IMR-90 (cell line): Measurements from ENCODE around the gene AFTPH. TPM values are rescaled to one million over a fixed set of nuclear protein-coding genes. Genes with fewer than 3 reads are reported as not detected.

ENCODE experiments used
- ATAC-seq: fragments of 200-7000 bp; cut with Tn5 transposase; 2 replicates; pipeline ENCODE4 v1.9.1; 2020; ENCODE audit warnings: low read depth, mild to moderate bottlenecking, moderate library complexity
- BruUV-seq: library from RNA; stranded (reverse); fragments of 400-500 nt; replicated peaks from 2 replicates; lab custom pipeline; 2021; lab: Mats Ljungman, UMichigan
- CTCF ChIA-PET: fragments of 300-600 bp; formaldehyde crosslinking; extraction: SDS; loops from one replicate; lab custom pipeline; 2021; ENCODE audit warnings: antibody characterized with exemption; lab: Yijun Ruan, JAX
- POLR2A ChIA-PET: fragments of 300-600 bp; sonication (Branson Sonifier 250); formaldehyde crosslinking; loops from one replicate; lab custom pipeline; 2022; ENCODE audit warnings: antibody characterized with exemption; ENCODE audit not compliant: unreplicated experiment; lab: Charles Lee
- DNase-seq: peaks from one replicate; pipeline ENCODE4 v3.0.0; 2013
- H2AFZ ChIP-seq: replicated peaks from 2 replicates; pipeline ENCODE3; 2013; ENCODE audit warnings: low read length, mild to moderate bottlenecking; ENCODE audit not compliant: poor library complexity
- H2AK5ac ChIP-seq: 2 replicates; pipeline ENCODE4 v1.6.1; 2013; ENCODE audit warnings: low read depth, low read length, inconsistent platforms
- H2AK9ac ChIP-seq: replicated peaks from 2 replicates; pipeline ENCODE3; 2013; ENCODE audit warnings: mild to moderate bottlenecking, low read depth, low read length, moderate library complexity; ENCODE audit not compliant: poor library complexity
- H2BK120ac ChIP-seq: 2 replicates; pipeline ENCODE4 v1.6.1; 2013; ENCODE audit warnings: low read depth, low read length, inconsistent platforms
- H2BK15ac ChIP-seq: 3 replicates; pipeline ENCODE4 v1.6.1; 2013; ENCODE audit warnings: low read depth, low read length, inconsistent platforms
- H2BK20ac ChIP-seq: 2 replicates; pipeline ENCODE4 v1.6.1; 2013; ENCODE audit warnings: low read depth, mild to moderate bottlenecking, inconsistent platforms, low read length, moderate library complexity
- H2BK5ac ChIP-seq: 2 replicates; pipeline ENCODE4 v1.6.1; 2013; ENCODE audit warnings: mild to moderate bottlenecking, low read depth, low read length, inconsistent platforms; ENCODE audit not compliant: poor library complexity, severe bottlenecking
- H3K14ac ChIP-seq: replicated peaks from 2 replicates; pipeline ENCODE4 v1.6.1; 2013; ENCODE audit warnings: low read depth, low read length, inconsistent platforms
- H3K18ac ChIP-seq: 2 replicates; pipeline ENCODE4 v1.6.1; 2013; ENCODE audit warnings: low read depth, low read length, control low read depth
- H3K23ac ChIP-seq: 2 replicates; pipeline ENCODE4 v1.6.1; 2013; ENCODE audit warnings: low read depth, low read length, inconsistent platforms
- H3K27ac ChIP-seq: 2 replicates; pipeline ENCODE4 v1.5.1; 2013; ENCODE audit warnings: mild to moderate bottlenecking, control low read depth, low read length; ENCODE audit not compliant: insufficient read depth
- H3K27me3 ChIP-seq: 2 replicates; pipeline ENCODE4 v1.6.1; 2013; ENCODE audit warnings: low read length; ENCODE audit not compliant: control insufficient read depth, insufficient read depth
- H3K36me3 ChIP-seq: 2 replicates; pipeline ENCODE4 v1.6.1; 2013; ENCODE audit warnings: low read length, mixed read lengths; ENCODE audit not compliant: control insufficient read depth, insufficient read depth
- H3K4ac ChIP-seq: 2 replicates; pipeline ENCODE4 v1.6.1; 2013; ENCODE audit warnings: low read depth, low read length, inconsistent platforms
- H3K4me1 ChIP-seq: 2 replicates; pipeline ENCODE4 v1.6.1; 2013; ENCODE audit warnings: low read length, mixed read lengths; ENCODE audit not compliant: control insufficient read depth, insufficient read depth
- H3K4me2 ChIP-seq: 2 replicates; pipeline ENCODE4 v1.6.1; 2013; ENCODE audit warnings: low read depth, mild to moderate bottlenecking, control low read depth, low read length, moderate library complexity
- H3K4me3 ChIP-seq: 2 replicates; pipeline ENCODE4 v1.5.1; 2013; ENCODE audit warnings: low read depth, mild to moderate bottlenecking, control low read depth, low read length, moderate library complexity; ENCODE audit not compliant: insufficient read depth
- H3K56ac ChIP-seq: 2 replicates; pipeline ENCODE4 v1.6.1; 2013; ENCODE audit warnings: low read length, inconsistent platforms; ENCODE audit not compliant: insufficient read depth; ENCODE audit errors: extremely low read depth
- H3K79me1 ChIP-seq, 2 experiments: 2 replicates each; pipeline ENCODE4 v1.6.1; 2013; ENCODE audit warnings: low read length in 2 of 2, inconsistent platforms in 1 of 2, low read depth in 1 of 2
- H3K9ac ChIP-seq: 2 replicates; pipeline ENCODE4 v1.6.1; 2013; ENCODE audit warnings: low read depth, low read length, control low read depth
- H3K9me1 ChIP-seq: 2 replicates; pipeline ENCODE4 v1.6.1; 2013; ENCODE audit warnings: low read length, inconsistent platforms; ENCODE audit not compliant: insufficient read depth
- H3K9me3 ChIP-seq: 2 replicates; pipeline ENCODE4 v1.6.1; 2013; ENCODE audit warnings: low read length; ENCODE audit not compliant: control insufficient read depth, insufficient read depth
- H4K20me1 ChIP-seq: 2 replicates; pipeline ENCODE4 v1.6.1; 2013; ENCODE audit warnings: low read length, inconsistent platforms; ENCODE audit not compliant: insufficient read depth
- H4K5ac ChIP-seq: 2 replicates; pipeline ENCODE4 v1.6.1; 2013; ENCODE audit warnings: mild to moderate bottlenecking, low read depth, low read length, control low read depth
- H4K8ac ChIP-seq, 2 experiments: 2 replicates each; pipeline ENCODE4 v1.6.1; 2013; ENCODE audit warnings: low read depth in 2 of 2, low read length in 2 of 2, control low read depth in 1 of 2, inconsistent platforms in 1 of 2
- H4K91ac ChIP-seq: 2 replicates; pipeline ENCODE4 v1.6.1; 2013; ENCODE audit warnings: low read depth, low read length, inconsistent platforms; ENCODE audit not compliant: insufficient read depth
- BHLHE40 ChIP-seq: fragments of 150-350 bp; IDR thresholded peaks from 2 replicates; pipeline ENCODE4 v1.6.1; 2016; ENCODE audit warnings: mild to moderate bottlenecking, low read depth, low read length
- CEBPB ChIP-seq: IDR thresholded peaks from 2 replicates; pipeline ENCODE4 v1.6.1; 2012; ENCODE audit warnings: low read depth, low read length, improper control_type of control experiment
- CHD1 ChIP-seq: IDR thresholded peaks from 2 replicates; pipeline ENCODE4 v1.6.1; 2012; ENCODE audit warnings: low read depth, low read length, improper control_type of control experiment
- FOS ChIP-seq: fragments of 150-350 bp; IDR thresholded peaks from 2 replicates; pipeline ENCODE4 v1.6.1; 2016; ENCODE audit warnings: low read depth, low read length
- MAFK ChIP-seq: IDR thresholded peaks from 2 replicates; pipeline ENCODE4 v1.6.1; 2012; ENCODE audit warnings: low read depth, low read length, improper control_type of control experiment
- MAZ ChIP-seq: IDR thresholded peaks from 2 replicates; pipeline ENCODE4 v1.6.1; 2012; ENCODE audit warnings: low read depth, mild to moderate bottlenecking, low read length, improper control_type of control experiment, moderate library complexity, borderline replicate concordance
- MXI1 ChIP-seq: IDR thresholded peaks from 2 replicates; pipeline ENCODE4 v1.6.1; 2012; ENCODE audit warnings: low read depth, mild to moderate bottlenecking, low read length, moderate library complexity, borderline replicate concordance
- NFE2L2 ChIP-seq: fragments of 150-350 bp; IDR thresholded peaks from 2 replicates; pipeline ENCODE4 v1.6.1; 2016; ENCODE audit warnings: low read depth, mild to moderate bottlenecking, low read length
- POLR2A ChIP-seq: IDR thresholded peaks from 2 replicates; pipeline ENCODE4 v1.6.1; 2012; ENCODE audit warnings: mild to moderate bottlenecking, low read depth, low read length
- RAD21 ChIP-seq: IDR thresholded peaks from 2 replicates; pipeline ENCODE4 v1.6.1; 2012; ENCODE audit warnings: low read length, improper control_type of control experiment
- RCOR1 ChIP-seq: IDR thresholded peaks from 2 replicates; pipeline ENCODE4 v1.6.1; 2012; ENCODE audit warnings: mild to moderate bottlenecking, low read length, improper control_type of control experiment; ENCODE audit not compliant: insufficient replicate concordance
- RFX5 ChIP-seq: IDR thresholded peaks from 2 replicates; pipeline ENCODE4 v1.8.0; 2012; ENCODE audit warnings: low read depth, mild to moderate bottlenecking, low read length, moderate library complexity
- SMC3 ChIP-seq: fragments of 150-350 bp; IDR thresholded peaks from 2 replicates; pipeline ENCODE4 v1.6.1; 2016; ENCODE audit warnings: low read depth, mild to moderate bottlenecking, antibody characterized with exemption, low read length, moderate library complexity
- WGBS, 2 experiments: methylation state at CpG; one replicate each; pipeline versions ENCODE4 v1.1.5 to v1.1.7; 2013; ENCODE audit warnings: missing lambda C conversion rate in 2 of 2; ENCODE audit not compliant: insufficient read length in 1 of 2; ENCODE audit errors: extremely low coverage in 2 of 2; 5-methylcytosine and 5-hydroxymethylcytosine counted together
- dilution Hi-C: fragments of 300-500 bp; cut with HindIII; formaldehyde crosslinking; loops from one replicate; pipeline ENCODE4 v1.14.3; 2018; ENCODE audit warnings: low sequenced_read_pairs; ENCODE audit not compliant: unreplicated experiment
- in situ Hi-C: fragments of 300-500 bp; cut with MboI; formaldehyde crosslinking; loops from 3 replicates; pipeline ENCODE4 v1.14.3; 2019; ENCODE audit warnings: low sequenced_read_pairs, inconsistent platforms, mixed read lengths
- intact Hi-C: fragments of 100-400 bp; cut with micrococcal nuclease; formaldehyde crosslinking; loops from 2 replicates; pipeline ENCODE4 v1.10.0; 2022
- polyA plus RNA-seq, 3 experiments: library from polyadenylated mRNA; depleted of rRNA; stranded (reverse); fragments of >200 nt; gene quantifications; 2 replicates each; pipeline ENCODE4 v1.2.3, GENCODE V29; 2012; ENCODE audit warnings: low replicate concordance in 1 of 3
- total RNA-seq: library from RNA; depleted of rRNA; stranded (reverse); fragments of >200 nt; gene quantifications from 2 replicates; pipeline ENCODE4 v1.2.3, GENCODE V29; 2012
- TF ChIP-seq, protein P1 (sequence below): fragments of 150-350 bp; IDR thresholded peaks from 2 replicates; pipeline ENCODE4 v1.6.1; 2016; ENCODE audit warnings: low read depth, mild to moderate bottlenecking, low read length, moderate library complexity, borderline replicate concordance
- TF ChIP-seq, protein P2 (sequence below): fragments of 150-350 bp; IDR thresholded peaks from 2 replicates; pipeline ENCODE4 v1.6.1; 2017; ENCODE audit warnings: mild to moderate bottlenecking, antibody characterized with exemption, low read length, low read depth
- TF ChIP-seq, protein P3 (sequence below): conservative IDR thresholded peaks from 2 replicates; pipeline ENCODE4 v1.5.1; 2012; ENCODE audit warnings: mild to moderate bottlenecking, low read depth, low read length, improper control_type of control experiment

Gene AFTPH
- total and polyA plus RNA-seq, 2 of the 4 experiments (the other 2 are of a cell fraction): 9.4 to 19.9 TPM

DNA sequence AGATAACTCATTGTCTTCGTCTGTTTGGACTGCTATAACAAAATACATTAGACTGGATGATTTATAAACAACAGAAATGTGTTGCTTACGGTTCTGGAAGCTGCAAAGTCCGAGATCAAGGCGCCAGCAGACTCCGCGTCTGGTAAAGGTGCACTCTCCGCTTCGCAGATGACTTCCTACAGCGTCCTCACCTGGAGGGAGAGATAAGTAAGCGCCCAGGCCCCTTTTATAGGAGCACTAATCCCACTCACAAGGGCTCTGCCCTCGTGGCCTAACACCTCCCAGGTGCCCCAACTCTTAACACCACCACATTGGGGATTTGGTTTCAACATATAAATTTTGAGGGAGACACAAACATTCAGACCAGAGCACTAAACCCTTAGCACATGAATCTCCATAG lies 78.3 kb downstream of the AFTPH start:
- ChIA-PET CTCF (no interaction called here), POLR2A (no interaction called here)
- no peak overlapping the region for H3K27ac ChIP-seq
- DNase-seq: no peak
- no peak overlapping the region for H4K8ac ChIP-seq
- no peak overlapping the region for H2AK9ac ChIP-seq
- H3K27me3 ChIP-seq: peaks cover 73% of the 10 kb centered on the region
- no peak overlapping the region for H2BK20ac ChIP-seq
- H4K20me1 ChIP-seq: no peaks in the 10 kb centered on the region
- no peaks in the 10 kb centered on the region for H3K79me1 ChIP-seq
- no peak overlapping the region for H3K4me3 ChIP-seq
- H3K9me1 ChIP-seq: peaks cover 3% of the 10 kb centered on the region
- intact Hi-C loops: no loop called here
- TF ChIP-seq NFE2L2: no peak
- TF ChIP-seq, protein P1, sequence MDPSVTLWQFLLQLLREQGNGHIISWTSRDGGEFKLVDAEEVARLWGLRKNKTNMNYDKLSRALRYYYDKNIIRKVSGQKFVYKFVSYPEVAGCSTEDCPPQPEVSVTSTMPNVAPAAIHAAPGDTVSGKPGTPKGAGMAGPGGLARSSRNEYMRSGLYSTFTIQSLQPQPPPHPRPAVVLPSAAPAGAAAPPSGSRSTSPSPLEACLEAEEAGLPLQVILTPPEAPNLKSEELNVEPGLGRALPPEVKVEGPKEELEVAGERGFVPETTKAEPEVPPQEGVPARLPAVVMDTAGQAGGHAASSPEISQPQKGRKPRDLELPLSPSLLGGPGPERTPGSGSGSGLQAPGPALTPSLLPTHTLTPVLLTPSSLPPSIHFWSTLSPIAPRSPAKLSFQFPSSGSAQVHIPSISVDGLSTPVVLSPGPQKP: no peak
- TF ChIP-seq BHLHE40: no peak
- no peak for TF ChIP-seq MXI1
- TF ChIP-seq CHD1: no peak
- no peak for TF ChIP-seq CEBPB
- no peak for TF ChIP-seq MAFK
- TF ChIP-seq, protein P2, sequence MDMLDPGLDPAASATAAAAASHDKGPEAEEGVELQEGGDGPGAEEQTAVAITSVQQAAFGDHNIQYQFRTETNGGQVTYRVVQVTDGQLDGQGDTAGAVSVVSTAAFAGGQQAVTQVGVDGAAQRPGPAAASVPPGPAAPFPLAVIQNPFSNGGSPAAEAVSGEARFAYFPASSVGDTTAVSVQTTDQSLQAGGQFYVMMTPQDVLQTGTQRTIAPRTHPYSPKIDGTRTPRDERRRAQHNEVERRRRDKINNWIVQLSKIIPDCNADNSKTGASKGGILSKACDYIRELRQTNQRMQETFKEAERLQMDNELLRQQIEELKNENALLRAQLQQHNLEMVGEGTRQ: no peak
- no peak for TF ChIP-seq MAZ
- no peak for TF ChIP-seq SMC3
- no peak for TF ChIP-seq RFX5
- TF ChIP-seq, protein P3, sequence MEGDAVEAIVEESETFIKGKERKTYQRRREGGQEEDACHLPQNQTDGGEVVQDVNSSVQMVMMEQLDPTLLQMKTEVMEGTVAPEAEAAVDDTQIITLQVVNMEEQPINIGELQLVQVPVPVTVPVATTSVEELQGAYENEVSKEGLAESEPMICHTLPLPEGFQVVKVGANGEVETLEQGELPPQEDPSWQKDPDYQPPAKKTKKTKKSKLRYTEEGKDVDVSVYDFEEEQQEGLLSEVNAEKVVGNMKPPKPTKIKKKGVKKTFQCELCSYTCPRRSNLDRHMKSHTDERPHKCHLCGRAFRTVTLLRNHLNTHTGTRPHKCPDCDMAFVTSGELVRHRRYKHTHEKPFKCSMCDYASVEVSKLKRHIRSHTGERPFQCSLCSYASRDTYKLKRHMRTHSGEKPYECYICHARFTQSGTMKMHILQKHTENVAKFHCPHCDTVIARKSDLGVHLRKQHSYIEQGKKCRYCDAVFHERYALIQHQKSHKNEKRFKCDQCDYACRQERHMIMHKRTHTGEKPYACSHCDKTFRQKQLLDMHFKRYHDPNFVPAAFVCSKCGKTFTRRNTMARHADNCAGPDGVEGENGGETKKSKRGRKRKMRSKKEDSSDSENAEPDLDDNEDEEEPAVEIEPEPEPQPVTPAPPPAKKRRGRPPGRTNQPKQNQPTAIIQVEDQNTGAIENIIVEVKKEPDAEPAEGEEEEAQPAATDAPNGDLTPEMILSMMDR: no peak
- no peak for TF ChIP-seq FOS
- TF ChIP-seq RAD21: no peak
- no peak for TF ChIP-seq RCOR1
- no peak for TF ChIP-seq POLR2A
- H3K4me2 ChIP-seq: no peak overlapping the region
- ATAC-seq: no peak
- no peak overlapping the region for H2BK5ac ChIP-seq
- H3K4ac ChIP-seq: no peak overlapping the region
- H4K5ac ChIP-seq: no peak overlapping the region
- H3K14ac ChIP-seq: no peak overlapping the region
- H4K91ac ChIP-seq: no peak overlapping the region
- no peaks in the 10 kb centered on the region for H3K4me1 ChIP-seq
- peaks cover 4% of the 10 kb centered on the region for H3K9me3 ChIP-seq
- H3K36me3 ChIP-seq: no peaks in the 10 kb centered on the region
- dilution Hi-C loops: no loop called here
- H3K56ac ChIP-seq: no peak overlapping the region
- H2BK15ac ChIP-seq: no peak overlapping the region
- in situ Hi-C loops: no loop called here
- BruUV-seq: no TSS peak
- no peak overlapping the region for H3K18ac ChIP-seq
- H2AFZ ChIP-seq: no peak overlapping the region
- WGBS, 2 experiments: no CpG with 5 or more reads among the region's 11 CpGs
- no peak overlapping the region for H2AK5ac ChIP-seq
- no peak overlapping the region for H3K9ac ChIP-seq
- H3K23ac ChIP-seq: no peak overlapping the region
- H2BK120ac ChIP-seq: no peak overlapping the region
